ENCODE measurements around the gene SUN2.

The SUN2 gene

DNA sequence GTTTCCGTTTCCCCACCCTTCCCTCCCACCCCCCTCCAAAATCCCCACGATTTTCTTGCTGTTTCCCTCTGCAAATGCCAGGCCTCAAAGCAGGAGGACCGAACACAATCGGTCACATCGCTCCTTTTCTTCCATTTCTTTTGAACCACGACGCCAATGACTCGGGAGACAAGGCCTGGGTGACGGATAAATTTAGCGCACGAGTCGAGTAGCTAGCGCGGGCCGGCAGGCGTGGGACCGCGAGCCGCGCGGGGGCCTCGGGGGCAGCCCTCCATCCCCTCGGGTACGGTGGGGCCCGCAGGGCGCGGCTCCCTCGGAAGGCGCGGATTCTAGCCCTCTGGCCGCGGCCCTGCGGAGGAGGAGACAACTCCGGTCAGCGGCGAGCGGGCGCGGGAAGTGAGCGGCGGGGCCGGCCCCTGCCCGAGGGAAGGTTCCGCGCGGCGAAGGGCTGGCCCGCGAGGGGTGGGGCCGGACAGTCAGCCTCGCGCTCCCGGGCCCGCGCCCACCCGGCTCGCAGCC is 55.5 kb downstream of the SUN2 start:
- no peak for TF ChIP-seq CTCF (IDR thresholded peaks at IDR 0.05)

GRCh38 chr22:38699784-38700183 is 56.0 kb downstream of the SUN2 start:
- TF ChIP-seq CTCF (IDR thresholded peaks at IDR 0.05): no peak

DNA sequence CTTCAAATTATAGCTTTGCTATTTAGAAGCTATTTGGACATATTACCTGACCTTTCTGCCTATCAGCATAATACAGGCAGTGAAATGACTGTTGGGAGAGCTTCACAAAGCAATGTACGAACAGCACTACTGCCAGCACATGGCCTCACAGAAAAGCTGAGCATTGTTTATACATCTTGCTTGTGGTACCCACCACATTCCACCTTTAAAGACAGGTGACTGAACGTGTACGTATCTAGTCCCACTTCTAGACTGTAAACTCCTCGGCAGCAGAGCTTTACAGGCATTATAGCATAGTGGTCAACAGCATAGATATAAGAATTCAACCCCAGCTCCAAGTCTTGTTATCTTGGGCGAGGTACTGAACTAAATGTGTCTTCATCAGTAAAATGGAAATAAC is 56.7 kb downstream of the SUN2 start:
- no peak for TF ChIP-seq CTCF (IDR thresholded peaks at IDR 0.05)

DNA sequence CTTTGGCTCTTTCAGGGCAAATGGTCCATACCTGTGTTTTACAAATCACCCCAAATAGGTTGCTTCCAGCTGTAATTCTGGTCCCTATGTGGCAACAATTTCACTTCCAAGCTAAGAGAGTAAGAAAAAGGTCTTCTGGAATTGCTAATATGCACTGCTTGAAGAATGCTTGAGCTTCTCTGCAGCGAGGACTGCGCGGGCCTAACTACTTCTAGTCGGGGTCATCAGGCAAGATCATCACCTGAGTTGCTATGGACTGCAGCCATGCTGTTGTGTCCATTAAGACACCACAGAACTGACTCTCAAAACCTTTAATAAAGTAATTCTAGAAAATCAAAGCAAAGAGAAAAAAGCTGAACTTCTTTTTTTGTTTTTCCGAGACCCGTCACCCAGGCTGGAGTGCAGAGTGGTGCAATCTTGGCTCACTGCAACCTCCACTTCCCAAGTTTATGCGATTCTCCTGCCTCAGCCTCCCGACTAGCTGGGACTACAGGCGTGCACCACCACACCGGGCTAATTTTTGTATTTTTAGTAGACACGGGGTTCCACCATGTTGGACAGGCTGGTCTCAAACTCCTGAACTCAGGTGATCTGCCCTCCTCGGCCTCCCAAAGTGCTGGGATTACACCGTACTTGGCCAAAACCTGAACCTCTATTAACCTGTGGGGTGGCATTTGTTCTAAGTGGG is 57.2 kb downstream of the SUN2 start:
- no peak for TF ChIP-seq CTCF (IDR thresholded peaks at IDR 0.05)

DNA sequence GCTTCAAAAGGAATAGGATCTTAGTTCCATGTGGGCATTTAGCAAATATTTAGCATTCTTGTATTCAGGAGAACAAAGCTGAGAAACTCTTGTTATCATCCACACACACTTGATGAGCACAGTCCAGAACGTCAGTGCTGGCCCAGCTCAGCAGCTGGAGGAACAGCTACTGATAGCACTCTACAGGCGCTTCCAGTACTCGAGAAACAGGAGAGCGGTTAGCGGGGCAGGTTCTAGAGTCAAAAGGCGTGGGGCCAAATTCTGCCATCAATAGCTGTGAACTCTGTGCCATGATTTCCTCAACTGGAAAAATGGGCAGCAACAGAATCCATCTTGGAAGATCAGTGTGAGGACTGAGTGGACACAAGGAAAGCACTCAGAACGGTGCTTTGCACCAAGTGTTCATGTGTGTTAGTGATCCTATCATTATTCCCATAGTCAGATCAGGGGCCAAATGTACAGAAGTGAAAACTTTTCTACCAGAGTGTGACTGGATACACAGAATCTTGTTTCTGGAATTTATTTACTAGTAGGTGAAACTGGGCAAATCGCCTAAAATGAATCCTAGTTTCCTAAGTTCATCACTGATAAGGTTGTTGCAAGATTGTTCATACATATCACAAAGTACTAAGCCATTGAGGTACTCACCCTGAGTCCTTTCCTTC is 58.2 kb downstream of the SUN2 start:
- no peak for TF ChIP-seq CTCF (IDR thresholded peaks at IDR 0.05)

DNA sequence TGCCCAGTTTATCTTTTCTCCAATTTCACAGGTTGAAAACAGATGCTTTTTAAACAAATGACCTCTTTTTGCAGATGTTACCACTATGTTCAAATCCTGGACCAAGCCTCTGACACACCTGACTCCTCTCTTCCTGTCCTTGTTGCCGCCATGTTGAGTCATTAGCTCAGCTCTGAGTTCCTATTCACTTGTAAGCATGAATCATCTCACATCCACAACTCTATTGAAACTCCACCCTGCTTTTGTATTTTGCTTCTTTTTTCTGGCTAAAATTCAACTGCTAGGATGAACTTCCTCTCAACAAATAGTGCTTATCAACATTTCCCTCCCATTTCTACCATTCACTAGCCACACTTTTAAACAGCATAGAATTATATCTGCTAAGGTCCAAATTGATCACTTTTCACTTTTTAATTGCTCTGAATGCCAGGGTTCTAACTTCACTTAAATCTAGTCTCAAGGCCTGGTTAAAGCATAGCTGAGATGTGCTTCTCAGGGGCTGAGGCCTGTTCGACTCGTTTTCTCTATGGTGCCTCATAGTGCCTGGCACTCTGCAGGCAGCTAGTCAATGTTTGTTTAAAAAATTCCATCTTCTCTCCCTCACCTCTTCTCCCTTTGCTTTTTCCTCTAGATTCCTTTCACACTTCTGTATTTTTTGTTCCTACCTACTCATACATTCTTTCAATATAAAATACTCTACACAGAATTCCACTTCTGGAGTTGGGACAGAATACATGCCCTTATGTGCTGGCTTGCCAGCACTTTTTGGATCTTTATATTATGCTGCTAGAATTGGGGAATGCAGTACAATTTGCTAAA is 59.0 kb downstream of the SUN2 start:
- no peak for TF ChIP-seq CTCF (IDR thresholded peaks at IDR 0.05)

- no peak for TF ChIP-seq CTCF (IDR thresholded peaks at IDR 0.05)
Observed at GRCh38 chr22:38694940-38695339, 60.9 kb downstream of the SUN2 start.
